ENCODE measurements around the gene TMX3. TPM values are rescaled to one million over a fixed set of nuclear protein-coding genes. Genes with fewer than 3 reads are reported as not detected.

TMX3 gene
- total RNA-seq, 1 donor from 2014 or later: 40.9 TPM

GRCh38 chr18:68638613-68639012, 76.3 kb downstream of the TMX3 start:
- Mint-ChIP-seq H3K9me3 (ENCODE audit: low read depth) (peaks cover 8% of the 10 kb centered on the region), H3K4me1 (ENCODE audit: low read depth) (no peaks in the 10 kb centered on the region), H3K36me3 (ENCODE audit: insufficient read depth) (no peaks in the 10 kb centered on the region), H3K4me3 (ENCODE audit: low read depth) (no peak overlapping the region), H3K27me3 (no peaks in the 10 kb centered on the region), H3K27ac (no peak overlapping the region)
- no peak for TF ChIP-seq CTCF (IDR thresholded peaks at IDR 0.05; ENCODE audit: unreplicated experiment)
- DNase-seq (ENCODE audit: low spot score, unreplicated experiment): no peak

- H3K27ac Mint-ChIP-seq: no peak overlapping the region
- no peaks in the 10 kb centered on the region for H3K27me3 Mint-ChIP-seq
- peaks cover 3% of the 10 kb centered on the region for H3K4me1 Mint-ChIP-seq (ENCODE audit: low read depth)
- H3K9me3 Mint-ChIP-seq (ENCODE audit: low read depth): no peaks in the 10 kb centered on the region
- H3K4me3 Mint-ChIP-seq (ENCODE audit: low read depth): no peak overlapping the region
- H3K36me3 Mint-ChIP-seq (ENCODE audit: insufficient read depth): no peaks in the 10 kb centered on the region
- no peak for DNase-seq (ENCODE audit: low spot score, unreplicated experiment)
- TF ChIP-seq CTCF (IDR thresholded peaks at IDR 0.05; ENCODE audit: unreplicated experiment): no peak
Observed at GRCh38 chr18:68627812-68628211, 87.1 kb downstream of the TMX3 start.

Other genes starting within 250 kb of the TMX3 start
- gene CCDC102B, start 83.0 kb upstream of the TMX3 start, total RNA-seq: 3.1 and 4.4 TPM in 2 replicates